ENCODE data around the gene ST6GAL1.

DNA sequence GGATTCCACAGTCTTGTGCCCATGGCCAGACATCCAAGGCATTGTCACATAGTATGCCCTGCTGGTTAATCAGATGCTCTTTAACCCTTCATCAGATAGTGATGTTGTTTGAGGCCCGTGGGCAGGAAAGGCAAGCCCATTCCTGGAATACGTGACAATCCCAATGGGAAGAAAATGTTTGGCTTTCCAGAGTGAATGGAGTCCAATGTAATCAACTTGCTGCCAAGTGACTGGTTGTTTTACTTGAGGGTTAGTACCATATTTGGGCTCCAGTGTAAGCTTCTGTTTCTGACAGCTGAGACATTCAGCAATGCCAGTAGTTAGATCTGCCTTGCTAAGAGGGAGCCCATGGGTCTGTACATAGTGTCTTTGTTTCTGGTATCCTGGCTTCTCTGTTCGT, 177.7 kb downstream of the ST6GAL1 start:
- TF ChIP-seq SUZ12 (IDR thresholded peaks at IDR 0.05; ENCODE audit: extremely low read depth, insufficient read depth, insufficient read length) (no peak), YY1 (IDR thresholded peaks at IDR 0.05; ENCODE audit: insufficient read depth, insufficient read length) (no peak), ZNF274 (IDR thresholded peaks at IDR 0.05; ENCODE audit: low read depth, low read length) (no peak)
